Measurements from ENCODE around the gene SGCD.
"Not testable (repeated sequence)": the region's sequence is repeated elsewhere in the genome, so short reads cannot be mapped to it uniquely, and the experiment has no call there.

Gene SGCD

GRCh38 chr5:156666686-156667085, 339.7 kb downstream of the SGCD start:
- not testable (repeated sequence) for H3K4me3 ChIP-seq (ENCODE audit: insufficient read depth in 1 of 2, low read depth in 1 of 2, low read length in 2 of 2)
- WGBS, result no CpG with 5 or more reads among the region's 3 CpGs

GRCh38 chr5:156667616-156668015, 340.7 kb downstream of the SGCD start:
- no peak overlapping the region for H2AK5ac ChIP-seq (ENCODE audit: low read length, severe bottlenecking)
- H3K4ac ChIP-seq (ENCODE audit: low read depth in 1 of 2, low read length in 2 of 2), result no peak overlapping the region
- no peak overlapping the region for H3K14ac ChIP-seq (ENCODE audit: low read length in 2 of 2)
- H3K4me1 ChIP-seq (ENCODE audit: control insufficient read depth, insufficient read depth, low read depth, low read length), result no peaks in the 10 kb centered on the region
- H2BK15ac ChIP-seq (ENCODE audit: low read depth, poor library complexity, severe bottlenecking), result no peak overlapping the region
- H3K4me2 ChIP-seq (ENCODE audit: low read length, poor library complexity, severe bottlenecking), result no peak overlapping the region
- no peak overlapping the region for H3K9ac ChIP-seq (ENCODE audit: low read length)
- H3K79me1 ChIP-seq (replicated peaks; ENCODE audit: low read length, poor library complexity, severe bottlenecking), result no peaks in the 10 kb centered on the region
- WGBS, result 75% methylated on average over 3 of the region's 3 CpGs
- H2BK5ac ChIP-seq (ENCODE audit: low read depth, low read length, poor library complexity, severe bottlenecking), result no peak overlapping the region
- no peak overlapping the region for H3K4me3 ChIP-seq (ENCODE audit: insufficient read depth in 1 of 2, low read depth in 1 of 2, low read length in 2 of 2)
- DNase-seq, result no peak
- no peak overlapping the region for H2BK12ac ChIP-seq (ENCODE audit: low read length in 2 of 2)
- H3K23ac ChIP-seq (ENCODE audit: low read length in 2 of 2), result no peak overlapping the region
- H3K18ac ChIP-seq (ENCODE audit: low read depth in 1 of 2, low read length in 2 of 2), result no peak overlapping the region
- H4K8ac ChIP-seq (ENCODE audit: low read length), result no peak overlapping the region
- H2AFZ ChIP-seq (ENCODE audit: low read depth, low read length), result no peak overlapping the region
- no peaks in the 10 kb centered on the region for H3K27me3 ChIP-seq (ENCODE audit: control insufficient read depth in 1 of 2, insufficient read depth in 1 of 2, low read length in 2 of 2)
- no peaks in the 10 kb centered on the region for H3K36me3 ChIP-seq (ENCODE audit: control insufficient read depth in 1 of 2, insufficient read depth in 2 of 2, low read depth in 1 of 2, low read length in 2 of 2)
- H3K27ac ChIP-seq (ENCODE audit: low read length, poor library complexity, severe bottlenecking), result no peak overlapping the region
- no peak overlapping the region for H4K91ac ChIP-seq (ENCODE audit: low read length)
- H3K9me3 ChIP-seq (ENCODE audit: control insufficient read depth, low read length), result no peaks in the 10 kb centered on the region
- no peak overlapping the region for H2BK120ac ChIP-seq (ENCODE audit: low read depth, low read length)

More at GRCh38 chr5:156666686-156667085, 339.7 kb downstream of the SGCD start:
- not testable (repeated sequence) for H3K27me3 ChIP-seq (ENCODE audit: control insufficient read depth in 1 of 2, insufficient read depth in 1 of 2, low read length in 2 of 2); H3K27ac ChIP-seq (ENCODE audit: low read length, poor library complexity, severe bottlenecking); H3K23ac ChIP-seq (ENCODE audit: low read length in 2 of 2); H3K9ac ChIP-seq (ENCODE audit: low read length); H3K4me1 ChIP-seq (ENCODE audit: control insufficient read depth, insufficient read depth, low read depth, low read length); H4K91ac ChIP-seq (ENCODE audit: low read length); H3K79me1 ChIP-seq (replicated peaks; ENCODE audit: low read length, poor library complexity, severe bottlenecking); DNase-seq; H3K14ac ChIP-seq (ENCODE audit: low read length in 2 of 2); H2AFZ ChIP-seq (ENCODE audit: low read depth, low read length); H2BK5ac ChIP-seq (ENCODE audit: low read depth, low read length, poor library complexity, severe bottlenecking); H3K18ac ChIP-seq (ENCODE audit: low read depth in 1 of 2, low read length in 2 of 2); H3K36me3 ChIP-seq (ENCODE audit: control insufficient read depth in 1 of 2, insufficient read depth in 2 of 2, low read depth in 1 of 2, low read length in 2 of 2); H2AK5ac ChIP-seq (ENCODE audit: low read length, severe bottlenecking); H3K9me3 ChIP-seq (ENCODE audit: control insufficient read depth, low read length); H2BK15ac ChIP-seq (ENCODE audit: low read depth, poor library complexity, severe bottlenecking); H3K4ac ChIP-seq (ENCODE audit: low read depth in 1 of 2, low read length in 2 of 2); H2BK12ac ChIP-seq (ENCODE audit: low read length in 2 of 2); H4K8ac ChIP-seq (ENCODE audit: low read length); H2BK120ac ChIP-seq (ENCODE audit: low read depth, low read length); H3K4me2 ChIP-seq (ENCODE audit: low read length, poor library complexity, severe bottlenecking)

- Histone ChIP-seq H2BK120ac (ENCODE audit: low read depth, low read length) (no peak overlapping the region), H4K8ac (ENCODE audit: low read length) (no peak overlapping the region), H2BK15ac (ENCODE audit: low read depth, poor library complexity, severe bottlenecking) (no peak overlapping the region), H3K4me2 (ENCODE audit: low read length, poor library complexity, severe bottlenecking) (no peak overlapping the region), H3K36me3 (ENCODE audit: control insufficient read depth in 1 of 2, insufficient read depth in 2 of 2, low read depth in 1 of 2, low read length in 2 of 2) (no peaks in the 10 kb centered on the region), H3K4me3 (ENCODE audit: insufficient read depth in 1 of 2, low read depth in 1 of 2, low read length in 2 of 2) (no peak overlapping the region), H2AK5ac (ENCODE audit: low read length, severe bottlenecking) (no peak overlapping the region), H3K14ac (ENCODE audit: low read length in 2 of 2) (no peak overlapping the region), H3K9me3 (ENCODE audit: control insufficient read depth, low read length) (no peaks in the 10 kb centered on the region), H4K91ac (ENCODE audit: low read length) (no peak overlapping the region), H3K18ac (ENCODE audit: low read depth in 1 of 2, low read length in 2 of 2) (no peak overlapping the region), H3K27me3 (ENCODE audit: control insufficient read depth in 1 of 2, insufficient read depth in 1 of 2, low read length in 2 of 2) (no peaks in the 10 kb centered on the region), H2BK5ac (ENCODE audit: low read depth, low read length, poor library complexity, severe bottlenecking) (no peak overlapping the region), H2AFZ (ENCODE audit: low read depth, low read length) (no peak overlapping the region), H2BK12ac (ENCODE audit: low read length in 2 of 2) (no peak overlapping the region), H3K79me1 (replicated peaks; ENCODE audit: low read length, poor library complexity, severe bottlenecking) (no peaks in the 10 kb centered on the region), H3K9ac (ENCODE audit: low read length) (no peak overlapping the region), H3K23ac (ENCODE audit: low read length in 2 of 2) (no peak overlapping the region), H3K27ac (ENCODE audit: low read length, poor library complexity, severe bottlenecking) (no peak overlapping the region), H3K4ac (ENCODE audit: low read depth in 1 of 2, low read length in 2 of 2) (no peak overlapping the region), H3K4me1 (ENCODE audit: control insufficient read depth, insufficient read depth, low read depth, low read length) (no peaks in the 10 kb centered on the region)
- no peak for DNase-seq
These were observed 342.5 kb downstream of the SGCD start for GRCh38 chr5:156669416-156669815.

- Histone ChIP-seq H3K14ac (ENCODE audit: low read length in 2 of 2) (no peak overlapping the region), H4K91ac (ENCODE audit: low read length) (no peak overlapping the region), H3K18ac (ENCODE audit: low read depth in 1 of 2, low read length in 2 of 2) (no peak overlapping the region), H3K9me3 (ENCODE audit: control insufficient read depth, low read length) (no peaks in the 10 kb centered on the region), H3K4me3 (ENCODE audit: insufficient read depth in 1 of 2, low read depth in 1 of 2, low read length in 2 of 2) (no peak overlapping the region), H2BK15ac (ENCODE audit: low read depth, poor library complexity, severe bottlenecking) (no peak overlapping the region), H2AFZ (ENCODE audit: low read depth, low read length) (no peak overlapping the region), H3K27me3 (ENCODE audit: control insufficient read depth in 1 of 2, insufficient read depth in 1 of 2, low read length in 2 of 2) (no peaks in the 10 kb centered on the region), H2BK12ac (ENCODE audit: low read length in 2 of 2) (no peak overlapping the region), H3K4me1 (ENCODE audit: control insufficient read depth, insufficient read depth, low read depth, low read length) (no peaks in the 10 kb centered on the region), H2BK120ac (ENCODE audit: low read depth, low read length) (no peak overlapping the region), H2BK5ac (ENCODE audit: low read depth, low read length, poor library complexity, severe bottlenecking) (no peak overlapping the region), H3K27ac (ENCODE audit: low read length, poor library complexity, severe bottlenecking) (no peak overlapping the region), H3K4ac (ENCODE audit: low read depth in 1 of 2, low read length in 2 of 2) (no peak overlapping the region), H4K8ac (ENCODE audit: low read length) (no peak overlapping the region), H3K36me3 (ENCODE audit: control insufficient read depth in 1 of 2, insufficient read depth in 2 of 2, low read depth in 1 of 2, low read length in 2 of 2) (no peaks in the 10 kb centered on the region), H3K23ac (ENCODE audit: low read length in 2 of 2) (no peak overlapping the region), H3K9ac (ENCODE audit: low read length) (no peak overlapping the region), H3K79me1 (replicated peaks; ENCODE audit: low read length, poor library complexity, severe bottlenecking) (no peaks in the 10 kb centered on the region), H2AK5ac (ENCODE audit: low read length, severe bottlenecking) (no peak overlapping the region), H3K4me2 (ENCODE audit: low read length, poor library complexity, severe bottlenecking) (no peak overlapping the region)
- WGBS, result 72% methylated on average over 2 of the region's 2 CpGs
- no peak for DNase-seq
These were observed 343.7 kb downstream of the SGCD start for GRCh38 chr5:156670615-156671014.

Measured in mesenchymal stem cell (in vitro differentiated cells and primary cell).